ENCODE results near the gene FOXO3. TPM values are rescaled to one million over a fixed set of nuclear protein-coding genes. Genes with fewer than 3 reads are reported as not detected.
A peak's percentile ranks its signal among the peaks of the same experiment; 100 is the strongest.

The FOXO3 gene
- polyA plus RNA-seq, 2 donors, result 9.6 to 15.3 TPM

DNA sequence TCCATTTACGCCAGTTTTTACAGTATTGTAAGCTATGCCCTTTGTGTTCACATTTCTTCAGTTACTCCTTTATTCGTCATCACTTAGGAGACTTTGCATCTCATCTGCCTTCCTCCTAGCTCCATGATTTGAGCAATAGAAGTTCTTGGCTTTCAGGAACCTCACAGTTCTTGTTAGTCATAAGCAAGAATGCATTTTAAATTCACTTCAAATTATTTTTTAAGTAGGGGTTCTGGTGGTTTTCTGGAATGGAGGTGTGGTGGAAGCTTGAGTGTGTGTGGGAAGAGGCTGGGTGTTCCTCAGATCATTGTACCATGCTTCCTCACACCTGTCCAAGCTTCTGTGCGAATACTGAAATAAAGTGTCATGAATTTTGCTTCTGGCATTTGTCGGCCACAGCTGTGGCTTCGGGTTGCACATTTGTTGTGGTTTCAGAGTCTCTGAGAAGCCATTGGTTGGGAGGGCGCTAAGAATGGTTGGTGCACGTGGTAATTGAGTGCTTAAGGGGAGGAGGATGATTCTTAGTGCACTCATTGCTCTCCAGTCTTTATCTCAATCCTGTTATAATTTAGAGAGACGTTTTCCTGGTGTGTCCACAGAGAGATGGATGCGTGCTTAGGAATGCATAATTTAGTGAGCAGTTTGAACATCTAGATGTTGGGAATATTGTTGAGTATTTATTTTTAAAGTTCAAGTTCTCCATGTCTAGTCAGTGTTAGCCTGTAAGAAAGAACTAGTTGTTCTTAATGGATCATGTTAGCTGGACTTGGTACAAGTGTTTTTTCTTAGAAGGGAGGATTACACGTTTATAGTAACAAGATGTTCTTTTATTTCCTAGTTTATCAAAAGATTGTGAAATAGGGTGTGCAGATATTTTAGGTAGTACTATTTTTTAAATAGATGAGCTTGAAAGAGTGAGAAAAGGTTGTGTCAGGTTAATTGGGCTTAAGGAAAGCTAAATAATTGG is 31.9 kb downstream of the FOXO3 start:
- peak overlapping the region; percentile 66 to 89 for H3K27ac ChIP-seq (ENCODE audit: low read depth in 2 of 2, low read length in 1 of 2)
- H3K36me3 ChIP-seq (ENCODE audit: control insufficient read depth in 2 of 2, insufficient read depth in 2 of 2, low read length in 1 of 2), result no peaks in the 10 kb centered on the region
- H3K4me1 ChIP-seq (ENCODE audit: control insufficient read depth in 2 of 2, insufficient read depth in 2 of 2, low read length in 1 of 2), result peaks cover 6 to 12% of the 10 kb centered on the region in 2 donors
- 42 to 48% methylated on average over 10 of the region's 10 CpGs for WGBS, 2 donors
- no peaks in the 10 kb centered on the region for H3K9me3 ChIP-seq (ENCODE audit: control insufficient read depth in 2 of 2, insufficient read depth in 1 of 2, low read depth in 1 of 2, low read length in 1 of 2)
- no peak overlapping the region for H3K4me3 ChIP-seq (ENCODE audit: low read depth in 1 of 2, low read length in 2 of 2)
- no peaks in the 10 kb centered on the region for H3K27me3 ChIP-seq (ENCODE audit: control insufficient read depth in 1 of 2, insufficient read depth in 2 of 2, low read length in 2 of 2)

DNA sequence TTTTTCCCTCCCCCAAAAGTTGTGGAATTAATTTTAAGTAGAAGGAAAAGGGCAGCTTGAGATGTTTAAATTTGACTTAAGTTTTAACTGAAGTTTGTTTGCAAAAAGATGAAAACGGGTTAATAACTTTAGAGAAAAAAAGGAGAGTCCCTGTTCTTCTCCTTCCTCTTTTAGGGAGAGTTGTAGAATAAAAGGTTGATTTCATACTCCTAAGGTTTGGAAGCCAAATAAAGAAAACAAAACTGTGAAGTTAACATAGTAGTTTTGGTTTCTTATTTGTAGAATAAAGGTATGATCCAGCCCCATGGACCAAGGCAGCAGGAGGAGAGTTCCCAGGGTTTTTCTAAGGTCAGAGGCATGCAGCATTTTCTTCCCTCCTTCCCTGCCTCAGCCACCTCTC is 33.4 kb downstream of the FOXO3 start:
- H3K4me1 ChIP-seq (ENCODE audit: control insufficient read depth in 2 of 2, insufficient read depth in 2 of 2, low read length in 1 of 2), result peaks cover 10% of the 10 kb centered on the region in 2 donors

DNA sequence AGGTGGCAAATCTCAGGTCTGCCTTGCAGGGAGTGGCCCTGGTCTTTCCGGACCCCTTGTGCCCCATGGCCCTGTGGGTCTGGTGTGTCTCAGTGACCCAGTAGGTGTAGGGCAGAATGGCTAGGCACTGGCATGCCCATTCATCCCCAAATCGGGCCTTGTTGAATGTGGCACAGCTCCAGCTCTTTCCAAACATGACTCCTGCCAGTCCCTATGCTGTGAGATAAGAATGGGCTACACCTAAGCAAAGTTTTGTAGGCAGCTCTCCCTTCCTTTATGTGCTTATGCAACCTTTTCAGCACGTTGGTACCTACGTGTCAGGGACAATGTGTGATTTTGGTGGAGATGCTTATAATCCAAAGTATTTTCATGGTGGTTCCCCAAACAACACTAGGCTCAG is 33.9 kb downstream of the FOXO3 start:
- no peaks in the 10 kb centered on the region for H3K27me3 ChIP-seq (ENCODE audit: control insufficient read depth in 1 of 2, insufficient read depth in 2 of 2, low read length in 2 of 2)
- H3K27ac ChIP-seq (ENCODE audit: low read depth in 2 of 2, low read length in 1 of 2), result peak overlapping the region; percentile 32 to 76
- H3K4me3 ChIP-seq (ENCODE audit: low read depth in 1 of 2, low read length in 2 of 2), result no peak overlapping the region
- H3K4me1 ChIP-seq (ENCODE audit: control insufficient read depth in 2 of 2, insufficient read depth in 2 of 2, low read length in 1 of 2), result peaks cover 10% of the 10 kb centered on the region in 2 donors
- 45 to 58% methylated on average over 4 of the region's 4 CpGs for WGBS, 2 donors
- no peaks in the 10 kb centered on the region for H3K36me3 ChIP-seq (ENCODE audit: control insufficient read depth in 2 of 2, insufficient read depth in 2 of 2, low read length in 1 of 2)
- no peaks in the 10 kb centered on the region for H3K9me3 ChIP-seq (ENCODE audit: control insufficient read depth in 2 of 2, insufficient read depth in 1 of 2, low read depth in 1 of 2, low read length in 1 of 2)

More for the DNA sequence above, 33.4 kb downstream of the FOXO3 start:
- H3K4me3 ChIP-seq (ENCODE audit: low read depth in 1 of 2, low read length in 2 of 2), result no peak overlapping the region
- H3K27ac ChIP-seq (ENCODE audit: low read depth in 2 of 2, low read length in 1 of 2), result peak overlapping the region; percentile 32 to 76
- H3K27me3 ChIP-seq (ENCODE audit: control insufficient read depth in 1 of 2, insufficient read depth in 2 of 2, low read length in 2 of 2), result no peaks in the 10 kb centered on the region
- no peaks in the 10 kb centered on the region for H3K9me3 ChIP-seq (ENCODE audit: control insufficient read depth in 2 of 2, insufficient read depth in 1 of 2, low read depth in 1 of 2, low read length in 1 of 2)
- WGBS, 2 donors, result 44 to 45% methylated on average over 1 of the region's 1 CpG
- no peaks in the 10 kb centered on the region for H3K36me3 ChIP-seq (ENCODE audit: control insufficient read depth in 2 of 2, insufficient read depth in 2 of 2, low read length in 1 of 2)

DNA sequence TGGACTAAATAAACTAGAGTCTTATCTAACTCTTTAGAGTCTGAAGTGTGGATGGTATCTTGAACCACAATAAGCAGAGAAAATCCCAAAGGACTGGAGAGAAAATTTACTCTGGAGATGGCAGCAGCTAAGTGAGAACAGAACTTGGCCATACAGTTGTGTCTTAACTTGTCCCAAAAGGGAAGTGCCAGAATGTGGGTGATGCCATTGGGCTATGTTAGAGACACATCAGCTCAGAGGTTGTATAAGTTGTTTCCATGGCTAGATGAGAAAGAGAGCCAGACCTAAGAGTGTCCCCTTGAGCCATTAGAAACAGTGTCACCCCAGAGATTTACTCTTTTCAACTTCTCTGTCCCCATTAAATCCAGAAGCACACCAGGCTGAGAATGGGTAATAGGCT is 36.2 kb downstream of the FOXO3 start:
- peaks cover 8% of the 10 kb centered on the region in 2 donors for H3K4me1 ChIP-seq (ENCODE audit: control insufficient read depth in 2 of 2, insufficient read depth in 2 of 2, low read length in 1 of 2)
- no peaks in the 10 kb centered on the region for H3K27me3 ChIP-seq (ENCODE audit: control insufficient read depth in 1 of 2, insufficient read depth in 2 of 2, low read length in 2 of 2)
- H3K36me3 ChIP-seq (ENCODE audit: control insufficient read depth in 2 of 2, insufficient read depth in 2 of 2, low read length in 1 of 2), result no peaks in the 10 kb centered on the region
- peak overlapping the region; percentile 31 to 42 for H3K27ac ChIP-seq (ENCODE audit: low read depth in 2 of 2, low read length in 1 of 2)
- no peak overlapping the region for H3K4me3 ChIP-seq (ENCODE audit: low read depth in 1 of 2, low read length in 2 of 2)
- no peaks in the 10 kb centered on the region for H3K9me3 ChIP-seq (ENCODE audit: control insufficient read depth in 2 of 2, insufficient read depth in 1 of 2, low read depth in 1 of 2, low read length in 1 of 2)

DNA sequence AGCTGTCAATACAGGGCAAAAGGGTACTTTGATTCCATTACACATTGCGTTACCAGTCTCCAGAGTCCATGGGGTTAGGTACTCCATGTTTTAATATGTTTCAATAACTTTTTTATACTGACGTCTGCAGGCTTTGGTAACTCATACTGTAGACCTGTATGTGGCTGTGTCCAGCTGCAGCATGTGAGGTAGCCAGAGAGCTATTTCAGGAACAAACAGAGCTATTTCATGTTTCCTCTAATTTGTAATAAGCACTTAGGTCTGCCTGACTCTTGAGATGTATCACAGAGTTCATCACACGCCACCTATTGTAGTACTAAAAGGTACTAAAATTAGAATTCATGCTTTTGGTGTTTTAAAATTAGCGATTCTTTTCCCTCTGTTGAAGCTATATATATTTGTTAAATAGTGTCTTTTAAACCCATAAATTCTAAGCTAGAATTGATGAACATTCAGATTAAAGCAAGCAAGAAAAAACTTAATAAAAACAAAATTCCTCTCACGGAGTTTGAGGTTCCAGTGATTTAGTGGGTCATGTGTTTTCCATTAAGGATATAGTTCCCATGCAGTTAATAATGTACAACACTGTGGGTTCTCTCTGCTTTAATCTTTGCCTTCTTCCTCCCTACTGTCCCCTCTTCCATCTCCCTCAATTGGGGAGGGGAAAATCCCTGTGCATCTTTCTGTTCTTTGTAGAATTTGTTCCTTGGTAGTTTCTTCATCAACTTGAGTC is 37.0 kb downstream of the FOXO3 start:
- Histone ChIP-seq H3K4me3 (ENCODE audit: low read depth in 1 of 2, low read length in 2 of 2) (no peak overlapping the region), H3K27me3 (ENCODE audit: control insufficient read depth in 1 of 2, insufficient read depth in 2 of 2, low read length in 2 of 2) (no peaks in the 10 kb centered on the region), H3K4me1 (ENCODE audit: control insufficient read depth in 2 of 2, insufficient read depth in 2 of 2, low read length in 1 of 2) (peaks cover 8% of the 10 kb centered on the region in 2 donors), H3K27ac (ENCODE audit: low read depth in 2 of 2, low read length in 1 of 2) (peak overlapping the region; percentile 29 to 76), H3K9me3 (ENCODE audit: control insufficient read depth in 2 of 2, insufficient read depth in 1 of 2, low read depth in 1 of 2, low read length in 1 of 2) (no peaks in the 10 kb centered on the region), H3K36me3 (ENCODE audit: control insufficient read depth in 2 of 2, insufficient read depth in 2 of 2, low read length in 1 of 2) (no peaks in the 10 kb centered on the region)
- 73 to 76% methylated on average over 5 of the region's 5 CpGs for WGBS, 2 donors

DNA sequence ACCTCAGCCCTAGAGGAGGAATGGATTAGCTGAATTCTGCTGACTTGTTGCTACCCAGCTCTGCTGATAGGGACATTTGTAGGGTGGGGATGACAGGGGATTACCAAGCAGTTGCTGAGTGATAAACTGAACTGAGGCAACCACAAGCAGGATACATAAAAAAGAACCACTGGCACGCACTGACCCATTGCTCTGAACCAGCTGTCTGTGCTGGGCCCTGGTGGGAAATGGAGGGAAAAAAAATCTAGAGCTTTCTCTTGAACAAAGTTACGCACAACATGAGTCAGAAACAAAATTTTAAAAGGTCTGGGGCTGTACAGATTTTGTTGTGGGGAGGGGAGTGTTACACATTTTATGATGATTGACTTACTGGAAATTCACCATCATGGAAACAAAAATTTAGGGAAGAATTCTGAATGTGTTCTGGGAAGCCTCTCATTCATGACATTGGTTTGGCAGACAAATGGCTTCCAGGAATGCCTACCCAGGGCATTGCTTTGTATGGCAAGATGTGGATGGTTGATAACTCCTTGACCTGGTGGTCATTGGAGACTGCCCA is 37.7 kb downstream of the FOXO3 start:
- WGBS, 2 donors, result 55 to 62% methylated on average over 2 of the region's 2 CpGs
- Histone ChIP-seq H3K4me1 (ENCODE audit: control insufficient read depth in 2 of 2, insufficient read depth in 2 of 2, low read length in 1 of 2) (peaks cover 8% of the 10 kb centered on the region in 2 donors), H3K27ac (ENCODE audit: low read depth in 2 of 2, low read length in 1 of 2) (peak overlapping the region; percentile 29 to 76)

DNA sequence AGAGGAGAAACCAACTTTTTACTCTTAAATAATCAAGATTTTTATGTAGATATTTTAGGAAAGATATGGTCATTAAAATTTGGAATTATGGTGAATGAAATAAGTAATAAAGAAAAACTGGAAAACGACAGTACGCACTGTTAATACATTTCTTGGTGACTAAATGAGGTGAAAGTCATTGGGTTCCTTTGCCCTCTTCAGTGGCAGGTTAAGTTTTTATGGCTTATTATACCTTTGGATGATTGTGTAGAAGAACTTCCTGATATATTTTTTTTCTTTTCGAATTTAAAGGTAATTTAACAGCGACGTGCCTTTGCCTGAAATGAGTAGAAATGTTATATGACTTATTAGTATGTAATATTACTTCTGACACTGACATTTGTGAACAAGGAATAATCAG is 43.4 kb downstream of the FOXO3 start:
- H3K9me3 ChIP-seq (ENCODE audit: control insufficient read depth in 2 of 2, insufficient read depth in 1 of 2, low read depth in 1 of 2, low read length in 1 of 2), result no peaks in the 10 kb centered on the region
- peaks cover 0 to under 1% of the 10 kb centered on the region in 2 donors for H3K4me1 ChIP-seq (ENCODE audit: control insufficient read depth in 2 of 2, insufficient read depth in 2 of 2, low read length in 1 of 2)
- H3K4me3 ChIP-seq (ENCODE audit: low read depth in 1 of 2, low read length in 2 of 2), result no peak overlapping the region
- H3K27ac ChIP-seq (ENCODE audit: low read depth in 2 of 2, low read length in 1 of 2), result no peak overlapping the region
- H3K36me3 ChIP-seq (ENCODE audit: control insufficient read depth in 2 of 2, insufficient read depth in 2 of 2, low read length in 1 of 2), result no peaks in the 10 kb centered on the region
- H3K27me3 ChIP-seq (ENCODE audit: control insufficient read depth in 1 of 2, insufficient read depth in 2 of 2, low read length in 2 of 2), result no peaks in the 10 kb centered on the region
- WGBS, 2 donors, result 92 to 97% methylated on average over 5 of the region's 5 CpGs

More for the DNA sequence above, 37.7 kb downstream of the FOXO3 start:
- H3K27me3 ChIP-seq (ENCODE audit: control insufficient read depth in 1 of 2, insufficient read depth in 2 of 2, low read length in 2 of 2), result no peaks in the 10 kb centered on the region
- no peak overlapping the region for H3K4me3 ChIP-seq (ENCODE audit: low read depth in 1 of 2, low read length in 2 of 2)
- no peaks in the 10 kb centered on the region for H3K36me3 ChIP-seq (ENCODE audit: control insufficient read depth in 2 of 2, insufficient read depth in 2 of 2, low read length in 1 of 2)
- H3K9me3 ChIP-seq (ENCODE audit: control insufficient read depth in 2 of 2, insufficient read depth in 1 of 2, low read depth in 1 of 2, low read length in 1 of 2), result no peaks in the 10 kb centered on the region

DNA sequence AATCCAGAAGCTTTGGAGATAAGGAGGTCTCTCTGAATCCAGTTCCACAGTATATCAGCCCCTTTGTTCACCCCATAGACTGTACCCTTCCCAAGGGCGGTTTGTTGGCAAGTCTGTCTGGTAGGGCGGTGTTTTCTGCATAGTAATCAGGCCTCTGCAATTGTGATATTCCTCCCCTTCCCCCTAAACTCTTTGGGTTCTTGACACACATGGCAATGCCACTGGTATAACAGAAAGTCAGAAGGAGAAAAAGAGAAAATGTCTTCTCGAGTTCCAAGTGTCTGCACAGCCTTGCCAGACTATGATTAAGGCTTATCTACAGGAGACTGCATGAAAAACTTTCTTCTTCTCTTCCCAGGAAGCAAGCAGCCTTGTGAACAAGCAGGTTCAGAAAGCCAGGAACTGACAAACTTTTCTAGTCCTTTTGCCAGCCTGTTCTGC is 45.6 kb downstream of the FOXO3 start:
- Histone ChIP-seq H3K4me3 (ENCODE audit: low read depth in 1 of 2, low read length in 2 of 2) (no peak overlapping the region), H3K36me3 (ENCODE audit: control insufficient read depth in 2 of 2, insufficient read depth in 2 of 2, low read length in 1 of 2) (no peaks in the 10 kb centered on the region), H3K9me3 (ENCODE audit: control insufficient read depth in 2 of 2, insufficient read depth in 1 of 2, low read depth in 1 of 2, low read length in 1 of 2) (no peaks in the 10 kb centered on the region), H3K27ac (ENCODE audit: low read depth in 2 of 2, low read length in 1 of 2) (peak overlapping the region in 1 of 2 donors; percentile 17), H3K27me3 (ENCODE audit: control insufficient read depth in 1 of 2, insufficient read depth in 2 of 2, low read length in 2 of 2) (no peaks in the 10 kb centered on the region), H3K4me1 (ENCODE audit: control insufficient read depth in 2 of 2, insufficient read depth in 2 of 2, low read length in 1 of 2) (peaks cover 0 to 2% of the 10 kb centered on the region in 2 donors)
- WGBS, 2 donors, result 61 to 74% methylated on average over 3 of the region's 3 CpGs

DNA sequence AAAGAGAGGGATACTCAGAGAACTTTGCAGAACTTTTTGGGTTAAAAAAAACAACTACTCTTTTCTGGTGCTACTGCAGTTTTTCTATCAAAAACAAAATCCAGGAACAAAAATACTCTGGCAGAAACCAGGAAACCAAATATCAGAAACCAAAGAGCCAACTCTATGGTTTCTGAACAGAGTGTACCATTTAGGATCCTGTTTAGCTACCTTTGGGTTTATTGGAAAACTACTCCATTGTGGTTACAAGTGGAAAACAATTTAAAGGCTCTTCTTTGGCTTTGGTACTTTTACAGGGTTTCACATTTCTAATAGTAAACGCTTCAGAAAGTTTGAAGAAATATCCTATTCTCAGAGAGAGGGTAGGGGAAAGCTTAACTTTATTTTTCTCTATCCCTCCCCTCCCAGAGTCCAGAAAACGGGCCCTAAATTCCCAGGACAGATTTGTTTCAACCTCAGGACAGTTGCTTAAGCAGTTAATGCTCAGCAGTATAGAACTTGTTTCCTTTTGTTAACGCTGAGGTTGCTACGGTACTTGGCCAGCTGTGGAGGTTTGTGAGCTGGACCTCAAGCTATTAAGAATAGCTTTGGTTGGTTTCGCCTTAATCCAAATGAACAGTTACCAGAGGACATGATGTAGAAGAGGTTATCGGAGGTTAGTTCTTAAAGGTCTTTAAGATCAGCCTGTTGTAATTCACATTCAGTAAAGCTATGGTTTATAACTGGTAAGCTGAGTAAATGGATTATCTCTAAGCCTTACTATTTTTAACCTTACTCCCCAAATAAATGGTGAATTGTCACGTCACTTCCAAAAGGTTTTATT is 47.9 kb downstream of the FOXO3 start:
- peaks cover 0 to 2% of the 10 kb centered on the region in 2 donors for H3K4me1 ChIP-seq (ENCODE audit: control insufficient read depth in 2 of 2, insufficient read depth in 2 of 2, low read length in 1 of 2)
- 59 to 66% methylated on average over 7 of the region's 7 CpGs for WGBS, 2 donors
- H3K27ac ChIP-seq (ENCODE audit: low read depth in 2 of 2, low read length in 1 of 2), result peak overlapping the region in 1 of 2 donors; percentile 35

More for the DNA sequence above, 47.9 kb downstream of the FOXO3 start:
- Histone ChIP-seq H3K27me3 (ENCODE audit: control insufficient read depth in 1 of 2, insufficient read depth in 2 of 2, low read length in 2 of 2) (no peaks in the 10 kb centered on the region), H3K9me3 (ENCODE audit: control insufficient read depth in 2 of 2, insufficient read depth in 1 of 2, low read depth in 1 of 2, low read length in 1 of 2) (no peaks in the 10 kb centered on the region), H3K4me3 (ENCODE audit: low read depth in 1 of 2, low read length in 2 of 2) (no peak overlapping the region), H3K36me3 (ENCODE audit: control insufficient read depth in 2 of 2, insufficient read depth in 2 of 2, low read length in 1 of 2) (no peaks in the 10 kb centered on the region)
